Suprapubic skin (tissue), 4 donors: ENCODE results near the gene BBOF1. TPM values are rescaled to one million over a fixed set of nuclear protein-coding genes. Genes with fewer than 3 reads are reported as not detected.
A peak's percentile ranks its signal among the peaks of the same experiment; 100 is the strongest.

Experiments
- DNase-seq, 2 donors: peaks; one replicate each; pipeline ENCODE4 v3.0.0-alpha.2; 2019; ENCODE audit warnings: low spot score in 2 of 2
- H3K27ac ChIP-seq: fragments of 200-600 bp; sonication (generic); one replicate; pipeline ENCODE4 v1.5.1; 2019
- H3K27me3 ChIP-seq: fragments of 200-600 bp; sonication (generic); one replicate; pipeline ENCODE4 v1.5.1; 2019
- H3K36me3 ChIP-seq: fragments of 200-600 bp; sonication (generic); one replicate; pipeline ENCODE4 v1.5.1; 2019
- H3K4me1 ChIP-seq: fragments of 200-600 bp; sonication (generic); one replicate; pipeline ENCODE4 v1.5.1; 2019
- H3K4me3 ChIP-seq: fragments of 200-600 bp; sonication (generic); one replicate; pipeline ENCODE4 v1.5.1; 2019; ENCODE audit warnings: mild to moderate bottlenecking
- H3K9me3 ChIP-seq: fragments of 200-600 bp; sonication (generic); one replicate; pipeline ENCODE4 v1.5.1; 2019
- EP300 ChIP-seq: sonication (generic); formaldehyde crosslinking; IDR thresholded peaks from one replicate; pipeline ENCODE4 v1.6.1; 2017; ENCODE audit warnings: antibody characterized with exemption
- POLR2A ChIP-seq, 2 donors: fragments of 450-650 bp; IDR thresholded peaks; one replicate each; pipeline ENCODE4 v1.6.1; 2017; ENCODE audit warnings: antibody characterized with exemption in 2 of 2, mild to moderate bottlenecking in 2 of 2, moderate library complexity in 2 of 2
- POLR2AphosphoS5 ChIP-seq, 3 donors: sonication (generic); formaldehyde crosslinking; IDR thresholded peaks; one replicate each; pipeline ENCODE4 v1.6.1; 2017; ENCODE audit warnings: antibody characterized with exemption in 3 of 3
- WGBS: methylation state at CpG from one replicate; pipeline ENCODE4 v1.1.5; 2018; 5-methylcytosine and 5-hydroxymethylcytosine counted together
- total RNA-seq, 4 donors: library from RNA; depleted of rRNA; stranded (reverse); fragments of >200 nt; gene quantifications; one replicate each; pipeline ENCODE4 v1.1.0, GENCODE V29; 2016
- TF ChIP-seq, protein P1 (sequence below), 2 donors: fragments of 200-600 bp in 1 of 2; fragments of 450-650 bp in 1 of 2; sonication (generic) in 1 of 2; IDR thresholded peaks; one replicate each; pipeline ENCODE4 v1.5.1; 2016 to 2019; ENCODE audit warnings: antibody characterized with exemption in 2 of 2, mild to moderate bottlenecking in 1 of 2, moderate library complexity in 1 of 2

The BBOF1 gene
- total RNA-seq, 4 donors from 2014 or later = 2.4 to 5.3 (median 3.9) TPM

DNA sequence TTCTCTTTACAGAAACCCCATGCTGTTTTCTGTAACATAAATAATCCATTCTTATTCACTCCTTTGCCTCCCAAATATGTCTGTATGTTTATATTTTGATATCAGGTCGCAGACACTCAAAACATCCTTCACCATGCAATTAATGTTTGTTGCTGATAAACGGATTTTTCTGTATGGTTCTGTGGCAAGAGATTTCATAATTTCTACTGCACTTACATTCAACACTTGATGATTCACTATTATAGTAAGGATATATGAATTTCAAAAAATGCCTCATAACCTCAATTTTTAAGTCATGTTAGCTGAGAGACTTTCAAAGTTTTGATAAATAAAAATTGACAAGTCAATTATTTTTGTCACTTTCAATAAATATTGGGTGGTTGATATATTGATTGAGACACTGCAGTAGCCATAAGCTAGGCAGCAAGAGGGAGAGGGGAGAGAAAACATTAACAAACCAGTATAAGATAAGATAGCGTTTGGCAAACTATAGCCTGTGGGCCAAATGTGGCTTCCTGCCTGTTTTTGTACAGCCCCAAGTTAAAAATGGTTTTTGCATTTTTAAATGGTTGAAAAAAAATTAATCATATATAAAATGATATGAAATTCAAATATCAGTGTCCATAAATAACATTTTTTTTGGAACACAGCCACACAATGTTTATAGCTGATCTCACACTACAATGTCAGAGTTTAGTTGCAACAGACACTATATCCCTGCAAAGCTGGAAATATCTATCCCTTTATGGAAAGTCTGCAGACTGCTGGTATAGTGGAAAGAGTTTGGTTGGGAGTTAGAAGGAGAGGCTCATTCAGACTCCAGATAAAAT, 46.8 kb downstream of the BBOF1 start:
- TF ChIP-seq EP300 = no peak
- TF ChIP-seq POLR2A (IDR thresholded peaks at IDR 0.05) = no peak
- TF ChIP-seq POLR2AphosphoS5 (IDR thresholded peaks at IDR 0.05) = no peak
- TF ChIP-seq, protein P1, sequence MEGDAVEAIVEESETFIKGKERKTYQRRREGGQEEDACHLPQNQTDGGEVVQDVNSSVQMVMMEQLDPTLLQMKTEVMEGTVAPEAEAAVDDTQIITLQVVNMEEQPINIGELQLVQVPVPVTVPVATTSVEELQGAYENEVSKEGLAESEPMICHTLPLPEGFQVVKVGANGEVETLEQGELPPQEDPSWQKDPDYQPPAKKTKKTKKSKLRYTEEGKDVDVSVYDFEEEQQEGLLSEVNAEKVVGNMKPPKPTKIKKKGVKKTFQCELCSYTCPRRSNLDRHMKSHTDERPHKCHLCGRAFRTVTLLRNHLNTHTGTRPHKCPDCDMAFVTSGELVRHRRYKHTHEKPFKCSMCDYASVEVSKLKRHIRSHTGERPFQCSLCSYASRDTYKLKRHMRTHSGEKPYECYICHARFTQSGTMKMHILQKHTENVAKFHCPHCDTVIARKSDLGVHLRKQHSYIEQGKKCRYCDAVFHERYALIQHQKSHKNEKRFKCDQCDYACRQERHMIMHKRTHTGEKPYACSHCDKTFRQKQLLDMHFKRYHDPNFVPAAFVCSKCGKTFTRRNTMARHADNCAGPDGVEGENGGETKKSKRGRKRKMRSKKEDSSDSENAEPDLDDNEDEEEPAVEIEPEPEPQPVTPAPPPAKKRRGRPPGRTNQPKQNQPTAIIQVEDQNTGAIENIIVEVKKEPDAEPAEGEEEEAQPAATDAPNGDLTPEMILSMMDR (IDR thresholded peaks at IDR 0.05) = no peak
- no peak overlapping the region for H3K4me3 ChIP-seq
- no peak for DNase-seq
- 88% methylated on average over 3 of the region's 3 CpGs for WGBS
- H3K4me1 ChIP-seq = no peaks in the 10 kb centered on the region
- H3K36me3 ChIP-seq = peaks cover 89% of the 10 kb centered on the region
- H3K27ac ChIP-seq = no peak overlapping the region
- no peaks in the 10 kb centered on the region for H3K27me3 ChIP-seq
- no peaks in the 10 kb centered on the region for H3K9me3 ChIP-seq

DNA sequence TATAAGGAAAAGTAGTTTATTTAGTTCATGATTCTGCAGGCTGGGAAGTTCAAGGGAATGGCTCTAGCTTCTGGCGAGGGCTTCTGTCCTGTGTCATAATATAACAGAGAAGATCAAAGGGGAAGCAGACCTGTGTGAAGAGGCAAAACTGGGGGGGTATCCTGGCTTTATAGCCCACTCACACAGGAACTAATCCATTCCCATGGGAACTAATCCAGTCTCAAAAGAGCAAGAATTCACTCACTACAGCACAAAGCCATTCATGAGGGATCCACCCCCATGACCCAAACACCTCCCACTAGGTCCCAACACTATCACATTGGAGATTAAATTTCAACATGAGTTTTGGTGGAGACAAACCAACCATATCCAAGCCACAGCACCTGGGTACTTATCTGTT, 58.3 kb downstream of the BBOF1 start:
- 33% methylated on average over 1 of the region's 1 CpG for WGBS
- no peak for DNase-seq
- H3K27me3 ChIP-seq = no peaks in the 10 kb centered on the region
- H3K27ac ChIP-seq = no peak overlapping the region
- TF ChIP-seq, protein P1 (IDR thresholded peaks at IDR 0.05) = no peak
- no peak for TF ChIP-seq POLR2AphosphoS5 (IDR thresholded peaks at IDR 0.05)
- no peak for TF ChIP-seq EP300
- TF ChIP-seq POLR2A (IDR thresholded peaks at IDR 0.05) = no peak
- no peaks in the 10 kb centered on the region for H3K9me3 ChIP-seq
- peaks cover 15% of the 10 kb centered on the region for H3K36me3 ChIP-seq
- H3K4me1 ChIP-seq = peaks cover under 1% of the 10 kb centered on the region
- H3K4me3 ChIP-seq = no peak overlapping the region

DNA sequence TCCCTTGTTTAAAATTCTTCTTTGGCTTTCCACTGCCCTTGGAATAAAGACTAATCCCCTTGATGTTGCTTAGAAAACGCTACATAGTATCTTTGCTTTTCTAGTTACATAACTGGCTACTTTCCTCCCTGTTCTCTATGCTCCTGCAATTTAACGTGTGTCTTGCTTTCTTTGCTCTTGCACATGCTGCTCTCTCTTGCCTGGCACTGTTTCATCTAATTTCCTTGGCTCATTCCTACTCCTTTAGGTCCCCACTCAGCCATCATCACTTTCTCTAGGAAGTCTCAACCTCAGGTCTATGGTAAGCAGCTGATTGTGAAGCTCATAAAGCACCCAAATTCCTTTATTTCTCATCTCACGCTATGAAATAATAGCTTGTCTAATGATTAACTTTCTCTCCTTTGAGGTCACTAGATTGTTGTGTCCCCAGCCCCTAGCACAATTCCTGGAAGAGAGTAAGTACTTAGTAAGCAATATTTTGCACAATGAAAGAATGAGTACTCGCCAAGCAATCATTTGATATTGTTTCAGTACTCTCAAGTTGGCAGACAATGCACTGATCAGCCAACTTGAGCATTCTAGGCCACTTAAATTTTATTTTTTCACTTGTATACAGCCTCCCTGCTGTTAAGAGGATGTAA, 61.8 kb downstream of the BBOF1 start:
- TF ChIP-seq POLR2A (IDR thresholded peaks at IDR 0.05) (no peak), EP300 (no peak), POLR2AphosphoS5 (IDR thresholded peaks at IDR 0.05) (no peak)
- TF ChIP-seq, protein P1 (IDR thresholded peaks at IDR 0.05) = no peak
- peaks cover 26% of the 10 kb centered on the region for H3K4me1 ChIP-seq
- no peak for DNase-seq
- H3K27me3 ChIP-seq = no peaks in the 10 kb centered on the region
- H3K9me3 ChIP-seq = no peaks in the 10 kb centered on the region
- H3K27ac ChIP-seq = no peak overlapping the region
- H3K36me3 ChIP-seq = no peaks in the 10 kb centered on the region
- no peak overlapping the region for H3K4me3 ChIP-seq
- WGBS = 74% methylated on average over 4 of the region's 4 CpGs

GRCh38 chr14:74081491-74081890, 62.3 kb downstream of the BBOF1 start:
- no peak for DNase-seq
- Histone ChIP-seq H3K4me3 (no peak overlapping the region), H3K9me3 (no peaks in the 10 kb centered on the region), H3K27me3 (no peaks in the 10 kb centered on the region), H3K4me1 (peaks cover 27% of the 10 kb centered on the region), H3K27ac (no peak overlapping the region), H3K36me3 (no peaks in the 10 kb centered on the region)
- TF ChIP-seq POLR2AphosphoS5 (IDR thresholded peaks at IDR 0.05) (no peak), POLR2A (IDR thresholded peaks at IDR 0.05) (no peak), EP300 (no peak)
- TF ChIP-seq, protein P1 (IDR thresholded peaks at IDR 0.05) = no peak
- 93% methylated on average over 3 of the region's 3 CpGs for WGBS

- DNase-seq = no peak
- 85% methylated on average over 3 of the region's 3 CpGs for WGBS
- Histone ChIP-seq H3K9me3 (no peaks in the 10 kb centered on the region), H3K36me3 (no peaks in the 10 kb centered on the region), H3K4me3 (peak overlapping the region; percentile 87), H3K4me1 (peaks cover 27% of the 10 kb centered on the region), H3K27ac (peak overlapping the region; percentile 89), H3K27me3 (no peaks in the 10 kb centered on the region)
- TF ChIP-seq POLR2A (IDR thresholded peaks at IDR 0.05) (no peak), EP300 (no peak)
- TF ChIP-seq, protein P1 (IDR thresholded peaks at IDR 0.05) = no peak
These were observed 64.0 kb downstream of the BBOF1 start for GRCh38 chr14:74083161-74083560.
